Prostate gland (tissue), 2 donors: ENCODE data around the gene FBXL17. TPM values are rescaled to one million over a fixed set of nuclear protein-coding genes. Genes with fewer than 3 reads are reported as not detected.

Experiments
- DNase-seq: peaks from one replicate; pipeline ENCODE4 v3.0.0-alpha.2; 2019; ENCODE audit warnings: low spot score
- H3K27ac ChIP-seq, 2 donors: fragments of 200-600 bp; sonication (generic); 2 replicates each; pipeline ENCODE4 v1.5.1; 2017 to 2019
- H3K27me3 ChIP-seq: fragments of 200-600 bp; sonication (generic); replicated peaks from 2 replicates; pipeline ENCODE4 v1.5.1; 2019; ENCODE audit not compliant: insufficient read depth
- H3K36me3 ChIP-seq, 2 donors: fragments of 200-600 bp; sonication (generic); 1 replicate in 1 of 2; 2 replicates in 1 of 2; pipeline versions ENCODE4 v1.5.1 to v1.8.1; 2017 to 2019
- H3K4me1 ChIP-seq: fragments of 200-600 bp; sonication (generic); replicated peaks from 2 replicates; pipeline ENCODE4 v1.5.1; 2019
- H3K4me3 ChIP-seq, 2 donors: fragments of 200-600 bp; sonication (generic); 2 replicates each; pipeline ENCODE4 v1.5.1; 2017 to 2019
- H3K9me3 ChIP-seq: fragments of 200-600 bp; sonication (generic); 2 replicates; pipeline ENCODE4 v1.5.1; 2017
- CTCF ChIP-seq, 4 experiments: fragments of 200-600 bp in 2 of 4; fragments of 450-650 bp in 2 of 4; sonication (generic) in 2 of 4; IDR thresholded peaks; 1 replicate in 3 of 4; 2 replicates in 1 of 4; pipeline ENCODE4 v1.5.1; 2016 to 2019; ENCODE audit warnings: antibody characterized with exemption in 4 of 4, mild to moderate bottlenecking in 2 of 4, moderate library complexity in 2 of 4
- POLR2A ChIP-seq: fragments of 450-650 bp; IDR thresholded peaks from one replicate; pipeline ENCODE4 v1.6.1; 2016; ENCODE audit warnings: antibody characterized with exemption, mild to moderate bottlenecking
- POLR2AphosphoS5 ChIP-seq: sonication (generic); formaldehyde crosslinking; IDR thresholded peaks from one replicate; pipeline ENCODE4 v1.6.1; 2017; ENCODE audit warnings: antibody characterized with exemption
- WGBS: methylation state at CpG from one replicate; pipeline ENCODE4 v1.1.5; 2018; 5-methylcytosine and 5-hydroxymethylcytosine counted together
- intact Hi-C: fragments of 100-400 bp; cut with DNase I; formaldehyde crosslinking; loops from one replicate; pipeline ENCODE4 v1.14.2; 2022
- total RNA-seq, 2 donors: library from RNA; depleted of rRNA; stranded (reverse); fragments of >200 nt; gene quantifications; one replicate each; pipeline ENCODE4 v1.1.0, GENCODE V29; 2016

FBXL17 gene
- total RNA-seq, 2 donors from 2014 or later, result 14.8 to 30.4 TPM

DNA sequence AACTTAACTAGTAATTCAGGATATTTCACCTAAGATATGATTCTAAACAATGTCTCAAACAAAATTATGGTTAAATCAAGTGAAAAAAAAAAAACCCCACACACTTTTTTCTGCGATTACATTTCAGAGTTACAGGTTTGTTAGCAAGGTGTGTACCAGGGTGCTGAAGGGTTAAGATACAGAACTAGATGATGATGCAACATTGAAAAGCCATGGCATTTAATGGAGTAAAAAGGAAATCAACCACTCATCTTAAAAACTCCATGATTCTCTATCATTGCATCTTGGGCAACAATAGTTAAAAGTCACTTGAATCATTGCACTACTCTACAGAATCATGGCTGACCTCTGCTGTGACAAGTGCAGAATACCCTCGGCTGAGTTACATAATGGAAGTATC lies 440.9 kb downstream of the FBXL17 start:
- Histone ChIP-seq H3K4me1 (no peaks in the 10 kb centered on the region), H3K36me3 (no peaks in the 10 kb centered on the region), H3K27me3 (no peaks in the 10 kb centered on the region), H3K4me3 (no peak overlapping the region), H3K9me3 (no peaks in the 10 kb centered on the region), H3K27ac (no peak overlapping the region)
- intact Hi-C loops, result no loop called here
- WGBS, result 78% methylated on average over 2 of the region's 2 CpGs
- TF ChIP-seq POLR2AphosphoS5 (no peak), POLR2A (no peak)
- DNase-seq, result no peak

GRCh38 chr5:107937651-107938355 lies 444.1 kb downstream of the FBXL17 start:
- H3K27me3 ChIP-seq, result no peaks in the 10 kb centered on the region
- WGBS, result 80% methylated on average over 8 of the region's 8 CpGs
- no peak for DNase-seq
- H3K4me3 ChIP-seq, result no peak overlapping the region
- no peaks in the 10 kb centered on the region for H3K4me1 ChIP-seq
- H3K27ac ChIP-seq, result no peak overlapping the region
- TF ChIP-seq POLR2A (no peak), POLR2AphosphoS5 (no peak), CTCF (IDR thresholded peaks at IDR 0.05) (no peak)
- H3K36me3 ChIP-seq, result no peaks in the 10 kb centered on the region
- no peaks in the 10 kb centered on the region for H3K9me3 ChIP-seq
- intact Hi-C loops, result no loop called here

- no peak for TF ChIP-seq CTCF (IDR thresholded peaks at IDR 0.05)
- no peak for TF ChIP-seq POLR2AphosphoS5
- TF ChIP-seq POLR2A, result no peak
- no peaks in the 10 kb centered on the region for H3K36me3 ChIP-seq
- 84% methylated on average over 5 of the region's 5 CpGs for WGBS
- H3K4me1 ChIP-seq, result no peaks in the 10 kb centered on the region
- no peak for DNase-seq
- H3K27ac ChIP-seq, result no peak overlapping the region
- no peaks in the 10 kb centered on the region for H3K9me3 ChIP-seq
- H3K4me3 ChIP-seq, result no peak overlapping the region
- intact Hi-C loops, result no loop called here
- H3K27me3 ChIP-seq, result no peaks in the 10 kb centered on the region
Observed at GRCh38 chr5:107937204-107937603, 444.7 kb downstream of the FBXL17 start.

- H3K36me3 ChIP-seq, result no peaks in the 10 kb centered on the region
- H3K4me3 ChIP-seq, result no peak overlapping the region
- no peaks in the 10 kb centered on the region for H3K4me1 ChIP-seq
- no peak overlapping the region for H3K27ac ChIP-seq
- no peak for DNase-seq
- H3K27me3 ChIP-seq, result no peaks in the 10 kb centered on the region
- intact Hi-C loops, result no loop called here
- no peak for TF ChIP-seq POLR2A
- no peak for TF ChIP-seq CTCF (IDR thresholded peaks at IDR 0.05)
- no peak for TF ChIP-seq POLR2AphosphoS5
- WGBS, result 34% methylated on average over 1 of the region's 1 CpG
- H3K9me3 ChIP-seq, result no peaks in the 10 kb centered on the region
Observed at GRCh38 chr5:107936515-107936914, 445.4 kb downstream of the FBXL17 start.

DNA sequence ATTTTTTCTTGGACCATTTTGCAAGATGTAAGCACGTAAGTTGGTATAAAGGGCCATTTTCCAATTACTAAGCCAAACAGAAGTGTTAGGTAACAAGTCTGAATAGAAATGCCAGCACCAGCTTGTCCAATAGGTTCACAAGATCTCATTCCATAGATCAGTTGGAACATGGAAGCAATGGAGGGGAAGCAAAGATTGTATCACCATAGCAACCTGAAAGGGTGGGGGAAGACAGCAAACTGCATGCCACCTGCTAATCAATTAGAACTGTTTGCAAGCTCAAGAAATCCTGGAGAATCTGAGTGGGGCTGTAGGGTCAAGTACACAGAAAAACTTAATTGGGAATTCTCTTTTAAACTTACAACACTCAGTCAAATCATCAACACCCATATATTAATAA lies 446.3 kb downstream of the FBXL17 start:
- H3K27me3 ChIP-seq, result no peaks in the 10 kb centered on the region
- intact Hi-C loops, result no loop called here
- TF ChIP-seq CTCF (IDR thresholded peaks at IDR 0.05), result no peak
- TF ChIP-seq POLR2A, result no peak
- no peak for TF ChIP-seq POLR2AphosphoS5
- no peaks in the 10 kb centered on the region for H3K9me3 ChIP-seq
- no peaks in the 10 kb centered on the region for H3K36me3 ChIP-seq
- no peak for DNase-seq
- WGBS, result 81% methylated on average over 1 of the region's 1 CpG
- H3K27ac ChIP-seq, result no peak overlapping the region
- no peak overlapping the region for H3K4me3 ChIP-seq
- H3K4me1 ChIP-seq, result no peaks in the 10 kb centered on the region
